GM13977 (cell line): ENCODE results near the gene MSRB1.

Experiments used
- DNase-seq: peaks from one replicate; pipeline ENCODE4 v3.0.0; 2012; ENCODE audit warnings: low spot score
- in situ Hi-C: fragments of 300-500 bp; cut with MboI; formaldehyde crosslinking; loops from one replicate; pipeline ENCODE4 v1.12.0; 2022; ENCODE audit warnings: low sequenced_read_pairs, low pct_unique_long_range_greater_than_20kb, mixed read lengths, inconsistent platforms; ENCODE audit not compliant: unreplicated experiment
- TF ChIP-seq, protein P1 (sequence below): IDR thresholded peaks from 2 replicates; pipeline ENCODE4 v1.5.1; 2012; ENCODE audit warnings: mild to moderate bottlenecking, control low read depth; ENCODE audit not compliant: insufficient read depth; ENCODE audit errors: extremely low read depth, missing control alignments

Gene MSRB1

DNA sequence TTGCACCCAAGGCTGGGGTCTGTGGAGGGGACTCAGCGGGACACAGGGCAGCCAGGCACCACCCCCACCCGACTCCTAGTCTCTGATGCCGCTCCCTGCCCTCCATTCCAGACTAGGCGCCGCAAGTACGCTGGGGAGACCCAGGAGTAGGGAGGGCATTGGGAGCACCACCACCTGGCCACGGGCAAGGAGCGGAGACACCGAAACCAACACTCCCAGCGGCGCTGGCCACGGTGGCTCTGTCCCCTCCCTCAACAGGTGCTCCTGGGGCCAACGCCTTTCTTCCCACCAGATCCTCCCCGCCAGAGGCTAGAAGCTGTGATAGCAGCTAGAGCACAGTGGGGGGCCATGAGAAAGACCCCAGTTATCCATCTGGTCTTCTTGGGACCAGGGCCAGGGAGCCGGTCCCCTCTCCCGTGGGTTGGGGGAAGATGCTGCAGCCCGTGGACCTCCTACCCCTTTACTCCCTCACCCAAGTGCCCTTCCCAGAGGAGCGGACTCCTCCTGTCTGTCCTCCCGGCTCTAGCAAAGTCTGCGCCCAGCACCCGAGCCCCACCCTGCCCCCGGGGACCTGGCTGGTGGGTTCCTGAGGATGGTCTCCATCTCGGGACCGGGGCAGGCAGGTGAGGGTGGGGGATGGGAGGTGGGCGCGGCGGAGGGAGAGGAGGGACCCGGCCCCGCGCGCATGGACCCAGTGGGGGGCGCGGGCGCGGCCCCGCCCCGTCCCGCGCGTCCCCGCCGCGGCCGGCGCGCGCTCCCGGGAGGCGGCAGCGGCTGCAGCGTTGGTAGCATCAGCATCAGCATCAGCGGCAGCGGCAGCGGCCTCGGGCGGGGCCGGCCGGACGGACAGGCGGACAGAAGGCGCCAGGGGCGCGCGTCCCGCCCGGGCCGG is 46.5 kb upstream of the MSRB1 start, which contains the start of gene SYNGR3:
TSS of gene SYNGR3 (plus strand) at position 762 of the 892 bp plus-strand sequence. CDS start 133 bp downstream, outside the sequence.
- in situ Hi-C loops = no loop called here
- peak; percentile 70 for DNase-seq

GRCh38 chr16:1987198-1987597 is 44.2 kb upstream of the MSRB1 start:
- no peak for DNase-seq
- in situ Hi-C loops = no loop called here
- TF ChIP-seq, protein P1, sequence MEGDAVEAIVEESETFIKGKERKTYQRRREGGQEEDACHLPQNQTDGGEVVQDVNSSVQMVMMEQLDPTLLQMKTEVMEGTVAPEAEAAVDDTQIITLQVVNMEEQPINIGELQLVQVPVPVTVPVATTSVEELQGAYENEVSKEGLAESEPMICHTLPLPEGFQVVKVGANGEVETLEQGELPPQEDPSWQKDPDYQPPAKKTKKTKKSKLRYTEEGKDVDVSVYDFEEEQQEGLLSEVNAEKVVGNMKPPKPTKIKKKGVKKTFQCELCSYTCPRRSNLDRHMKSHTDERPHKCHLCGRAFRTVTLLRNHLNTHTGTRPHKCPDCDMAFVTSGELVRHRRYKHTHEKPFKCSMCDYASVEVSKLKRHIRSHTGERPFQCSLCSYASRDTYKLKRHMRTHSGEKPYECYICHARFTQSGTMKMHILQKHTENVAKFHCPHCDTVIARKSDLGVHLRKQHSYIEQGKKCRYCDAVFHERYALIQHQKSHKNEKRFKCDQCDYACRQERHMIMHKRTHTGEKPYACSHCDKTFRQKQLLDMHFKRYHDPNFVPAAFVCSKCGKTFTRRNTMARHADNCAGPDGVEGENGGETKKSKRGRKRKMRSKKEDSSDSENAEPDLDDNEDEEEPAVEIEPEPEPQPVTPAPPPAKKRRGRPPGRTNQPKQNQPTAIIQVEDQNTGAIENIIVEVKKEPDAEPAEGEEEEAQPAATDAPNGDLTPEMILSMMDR = no peak

More for the DNA sequence above, 46.5 kb upstream of the MSRB1 start, which contains the start of gene SYNGR3:
- TF ChIP-seq, protein P1 = no peak

DNA sequence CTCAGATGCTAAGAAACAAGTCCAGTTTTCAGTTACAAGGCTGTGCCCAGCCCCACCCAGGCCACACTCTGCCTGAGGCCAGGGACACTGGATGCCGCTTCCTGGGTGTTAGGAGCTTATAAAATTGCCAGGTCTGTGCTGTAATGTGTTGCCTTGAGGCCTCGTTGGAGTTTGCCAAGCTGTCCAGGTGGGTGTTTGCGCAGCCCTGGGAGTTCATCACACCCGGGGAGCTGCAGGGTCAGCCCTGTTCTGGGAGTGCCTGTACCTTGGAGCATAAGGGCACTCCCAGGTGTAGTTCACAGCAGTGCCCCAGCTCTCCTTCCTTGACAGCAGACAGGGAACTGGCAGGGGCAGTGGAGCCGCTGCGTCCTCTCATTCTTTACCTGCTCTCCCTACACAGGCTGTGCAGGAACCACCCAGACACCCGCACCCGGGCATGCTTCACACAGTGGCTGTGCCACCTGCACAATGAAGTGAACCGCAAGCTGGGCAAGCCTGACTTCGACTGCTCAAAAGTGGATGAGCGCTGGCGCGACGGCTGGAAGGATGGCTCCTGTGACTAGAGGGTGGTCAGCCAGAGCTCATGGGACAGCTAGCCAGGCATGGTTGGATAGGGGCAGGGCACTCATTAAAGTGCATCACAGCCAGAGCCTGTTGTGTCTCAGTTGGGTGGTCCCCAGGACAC is 42.6 kb upstream of the MSRB1 start:
- TF ChIP-seq, protein P1 = no peak
- in situ Hi-C loops = no loop called here
- DNase-seq = no peak

GRCh38 chr16:1984347-1985225 is 41.6 kb upstream of the MSRB1 start:
- no peak for DNase-seq
- TF ChIP-seq, protein P1 = no peak
- in situ Hi-C loops = no loop called here

DNA sequence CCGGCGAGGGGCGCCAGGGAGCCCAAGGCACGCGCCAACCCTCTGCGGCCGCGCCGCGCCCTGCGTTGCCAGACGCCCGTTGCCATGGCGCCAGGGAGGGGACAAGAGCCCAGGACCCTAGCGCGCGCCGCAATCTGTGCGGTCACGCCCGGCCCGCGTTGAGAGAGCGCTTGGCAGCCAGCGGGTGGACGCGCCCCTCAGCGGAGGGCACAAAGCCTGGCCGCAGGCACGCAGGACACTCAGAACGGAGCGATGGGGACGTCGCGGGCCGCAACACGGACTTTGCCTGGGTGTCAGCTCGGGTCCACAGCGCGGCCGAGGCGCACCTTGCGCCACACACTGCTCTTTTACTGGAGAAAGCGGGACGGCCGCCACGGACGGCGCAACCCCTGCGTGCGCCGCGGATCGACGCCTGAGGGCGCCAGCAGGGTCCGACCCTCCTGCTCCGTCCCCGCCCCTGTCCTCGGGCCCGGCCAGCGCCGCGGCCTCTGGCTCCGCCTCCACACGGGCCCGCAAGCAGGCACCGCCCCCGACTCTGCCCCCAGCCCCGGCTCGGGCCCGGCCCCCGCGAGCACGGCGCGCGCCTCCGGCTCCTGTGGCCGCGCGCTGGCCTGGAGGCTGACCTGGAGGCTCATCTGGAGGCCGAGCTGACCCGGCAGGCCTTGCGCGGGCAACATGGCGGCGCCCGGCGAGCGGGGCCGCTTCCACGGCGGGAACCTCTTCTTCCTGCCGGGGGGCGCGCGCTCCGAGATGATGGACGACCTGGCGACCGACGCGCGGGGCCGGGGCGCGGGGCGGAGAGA is 40.7 kb upstream of the MSRB1 start, which contains the start of gene GFER:
TSS of gene GFER (plus strand) at position 650 of the 803 bp plus-strand sequence. CDS start at position 676, 26 bp downstream.
- TF ChIP-seq, protein P1 = peak; percentile 72

More for the DNA sequence above, 40.7 kb upstream of the MSRB1 start, which contains the start of gene GFER:
- in situ Hi-C loops = no loop called here
- DNase-seq = peak; percentile 99
